Esophagus muscularis mucosa (tissue), 4 donors: ENCODE results near the gene ETFA. TPM values are rescaled to one million over a fixed set of nuclear protein-coding genes. Genes with fewer than 3 reads are reported as not detected.

Experiments used
- DNase-seq: peaks from one replicate; pipeline ENCODE4 v3.0.0-alpha.2; 2017; ENCODE audit errors: extremely low spot score
- H3K27ac ChIP-seq, 4 donors: fragments of 200-600 bp; sonication (generic); replicated peaks in 1 of 4; 1 replicate in 3 of 4; 2 replicates in 1 of 4; pipeline ENCODE4 v1.5.1; 2016 to 2019; ENCODE audit warnings: mild to moderate bottlenecking in 1 of 4
- H3K27me3 ChIP-seq, 4 donors: fragments of 200-600 bp; sonication (generic); one replicate each; pipeline versions ENCODE4 v1.5.1 to v1.6.0; 2016 to 2019
- H3K36me3 ChIP-seq, 4 donors: fragments of 200-600 bp; sonication (generic); one replicate each; pipeline ENCODE4 v1.5.1; 2016 to 2019
- H3K4me1 ChIP-seq, 4 donors: fragments of 200-600 bp; sonication (generic); one replicate each; pipeline ENCODE4 v1.5.1; 2016 to 2019
- H3K4me3 ChIP-seq, 4 donors: fragments of 200-600 bp; sonication (generic); 1 replicate in 2 of 4; 2 replicates in 2 of 4; pipeline ENCODE4 v1.5.1; 2016 to 2019; ENCODE audit warnings: mild to moderate bottlenecking in 4 of 4, moderate library complexity in 1 of 4
- H3K9me3 ChIP-seq, 4 donors: fragments of 200-600 bp; sonication (generic); 1 replicate in 3 of 4; 2 replicates in 1 of 4; pipeline ENCODE4 v1.5.1; 2016 to 2019
- CTCF ChIP-seq, 3 experiments: fragments of 200-600 bp in 2 of 3; fragments of 450-650 bp in 1 of 3; sonication (generic) in 2 of 3; IDR thresholded peaks; one replicate each; pipeline ENCODE4 v1.5.1; 2017 to 2019; ENCODE audit warnings: antibody characterized with exemption in 3 of 3, mild to moderate bottlenecking in 2 of 3, moderate library complexity in 1 of 3
- EP300 ChIP-seq: sonication (generic); formaldehyde crosslinking; IDR thresholded peaks from one replicate; pipeline ENCODE4 v1.6.1; 2017; ENCODE audit warnings: antibody characterized with exemption
- POLR2A ChIP-seq: fragments of 450-650 bp; IDR thresholded peaks from one replicate; pipeline ENCODE4 v1.6.1; 2017; ENCODE audit warnings: antibody characterized with exemption, moderate library complexity, mild to moderate bottlenecking, low read depth
- POLR2AphosphoS5 ChIP-seq, 2 donors: sonication (generic); formaldehyde crosslinking; IDR thresholded peaks; one replicate each; pipeline ENCODE4 v1.6.1; 2017; ENCODE audit warnings: antibody characterized with exemption in 2 of 2
- WGBS: methylation state at CpG from one replicate; pipeline ENCODE4 v1.1.5; 2018; 5-methylcytosine and 5-hydroxymethylcytosine counted together
- intact Hi-C: fragments of 100-400 bp; cut with DNase I; formaldehyde crosslinking; loops from one replicate; pipeline ENCODE4 v1.15.1; 2023
- total RNA-seq, 4 donors: library from RNA; depleted of rRNA; stranded (reverse); fragments of >200 nt; gene quantifications; one replicate each; pipeline versions ENCODE4 v1.1.0 to v1.2.1, GENCODE V29; 2016

ETFA gene
- total RNA-seq, 4 donors from 2014 or later = 98.7 to 137 (median 130) TPM

GRCh38 chr15:76197703-76198455 is 113.4 kb downstream of the ETFA start:
- Histone ChIP-seq H3K27me3 (peaks cover 0 to 1% (median 0%) of the 10 kb centered on the region in 4 donors), H3K4me3 (no peak overlapping the region), H3K27ac (peak overlapping the region in 3 of 4 donors; percentile 61 to 74 (median 74)), H3K4me1 (peaks cover 40 to 46% (median 45%) of the 10 kb centered on the region in 4 donors), H3K36me3 (no peaks in the 10 kb centered on the region), H3K9me3 (no peaks in the 10 kb centered on the region)
- intact Hi-C loops = no loop called here
- WGBS = 92% methylated on average over 8 of the region's 8 CpGs
- DNase-seq = no peak
- TF ChIP-seq CTCF (IDR thresholded peaks at IDR 0.05) (no peak), POLR2A (no peak), POLR2AphosphoS5 (IDR thresholded peaks at IDR 0.05) (no peak), EP300 (no peak)

GRCh38 chr15:76196269-76197231 is 114.7 kb downstream of the ETFA start:
- peaks cover 41 to 52% (median 50%) of the 10 kb centered on the region in 4 donors for H3K4me1 ChIP-seq
- H3K27ac ChIP-seq = peak overlapping the region; percentile 61 to 74 (median 68)
- intact Hi-C loops = no loop called here
- 75% methylated on average over 12 of the region's 18 CpGs for WGBS
- DNase-seq = no peak
- H3K27me3 ChIP-seq = peaks cover 0 to 15% (median 4%) of the 10 kb centered on the region in 4 donors
- TF ChIP-seq EP300 (no peak), POLR2AphosphoS5 (IDR thresholded peaks at IDR 0.05) (peak; percentile 57), POLR2A (no peak)
- H3K36me3 ChIP-seq = no peaks in the 10 kb centered on the region
- H3K4me3 ChIP-seq = no peak overlapping the region
- H3K9me3 ChIP-seq = no peaks in the 10 kb centered on the region

- Histone ChIP-seq H3K4me3 (no peak overlapping the region), H3K36me3 (no peaks in the 10 kb centered on the region), H3K27ac (peak overlapping the region; percentile 61 to 74 (median 68)), H3K4me1 (peaks cover 47 to 61% (median 58%) of the 10 kb centered on the region in 4 donors), H3K9me3 (no peaks in the 10 kb centered on the region), H3K27me3 (peaks cover 0 to 21% (median 6%) of the 10 kb centered on the region in 4 donors)
- intact Hi-C loops = no loop called here
- TF ChIP-seq EP300 = no peak
- no peak for TF ChIP-seq POLR2AphosphoS5 (IDR thresholded peaks at IDR 0.05)
- TF ChIP-seq POLR2A = no peak
- no peak for TF ChIP-seq CTCF (IDR thresholded peaks at IDR 0.05)
- 86% methylated on average over 5 of the region's 7 CpGs for WGBS
- no peak for DNase-seq
These were observed 115.6 kb downstream of the ETFA start for GRCh38 chr15:76195506-76196268.

GRCh38 chr15:76193934-76194333 is 117.3 kb downstream of the ETFA start:
- H3K4me3 ChIP-seq = no peak overlapping the region
- no peaks in the 10 kb centered on the region for H3K36me3 ChIP-seq
- H3K9me3 ChIP-seq = no peaks in the 10 kb centered on the region
- 88% methylated on average over 8 of the region's 8 CpGs for whole genome bisulfite sequencing
- peaks cover 0 to 37% (median 6%) of the 10 kb centered on the region in 4 donors for H3K27me3 ChIP-seq
- intact Hi-C loops = loop anchor here (5.0 kb wide), 1 partner anchor 138 kb away; no protein-coding TSS in a partner anchor
- H3K27ac ChIP-seq = no peak overlapping the region
- H3K4me1 ChIP-seq = peaks cover 41 to 56% (median 54%) of the 10 kb centered on the region in 4 donors
- TF ChIP-seq POLR2AphosphoS5 (IDR thresholded peaks at IDR 0.05) = no peak
- no peak for TF ChIP-seq EP300
- no peak for TF ChIP-seq CTCF (IDR thresholded peaks at IDR 0.05)
- no peak for TF ChIP-seq POLR2A
- DNase-seq = no peak
